Stimulated activated CD4-positive, alpha-beta T cell treated with anti-CD3 and anti-CD28 coated beads, Interleukin-2, amount 100 ng/mL, for 48 hours (primary cell): Measurements from ENCODE around the gene SOCS4.

ENCODE experiments used
- DNase-seq, 2 donors: peaks; one replicate each; pipeline ENCODE4 v3.0.0-alpha.2; 2020

Gene SOCS4

GRCh38 chr14:55092341-55092740, 65.3 kb downstream of the SOCS4 start:
- DNase-seq = no peak

GRCh38 chr14:55094292-55095157, 67.5 kb downstream of the SOCS4 start:
- no peak for DNase-seq

GRCh38 chr14:55097881-55098560, 71.0 kb downstream of the SOCS4 start:
- DNase-seq = peak; percentile 38 to 42

- DNase-seq = no peak
Measured at GRCh38 chr14:55098561-55098898, 71.5 kb downstream of the SOCS4 start.
